Activated naive CD4-positive, alpha-beta T cell treated with anti-CD3 and anti-CD28 coated beads for 36 hours (primary cell): ENCODE data around the gene ARID5A. TPM values are rescaled to one million over a fixed set of nuclear protein-coding genes. Genes with fewer than 3 reads are reported as not detected.

Experiments
- CTCF ChIA-PET: fragments of 350-600 bp; sonication (Branson Sonifier 250); formaldehyde crosslinking; loops from one replicate; lab custom pipeline; 2021; ENCODE audit warnings: antibody characterized with exemption; lab: Charles Lee
- DNase-seq: peaks from one replicate; pipeline ENCODE4 v3.0.0-alpha.2; 2020
- H3K27ac Mint-ChIP-seq: one replicate; pipeline ENCODE4 v1.8.0; 2021; ENCODE audit warnings: mild to moderate bottlenecking, mixed read lengths
- H3K27me3 Mint-ChIP-seq: one replicate; pipeline ENCODE4 v1.8.0; 2021; ENCODE audit warnings: low read depth, mixed read lengths
- H3K36me3 Mint-ChIP-seq: one replicate; pipeline ENCODE4 v1.8.0; 2021; ENCODE audit warnings: low read depth, mixed read lengths
- H3K4me1 Mint-ChIP-seq: one replicate; pipeline ENCODE4 v1.8.0; 2021; ENCODE audit warnings: low read depth, mixed read lengths
- H3K4me3 Mint-ChIP-seq: one replicate; pipeline ENCODE4 v1.8.0; 2021; ENCODE audit warnings: mild to moderate bottlenecking, moderate library complexity, mixed read lengths
- H3K9me3 Mint-ChIP-seq: one replicate; pipeline ENCODE4 v1.8.0; 2021; ENCODE audit warnings: mixed read lengths
- intact Hi-C: fragments of 100-400 bp; cut with micrococcal nuclease; formaldehyde crosslinking; loops from one replicate; pipeline ENCODE4 v1.15.1; 2023
- total RNA-seq, 2 experiments: library from RNA; stranded (reverse); gene quantifications; one replicate each; pipeline ENCODE4 v1.2.3, GENCODE V29; 2021

The ARID5A gene
- total RNA-seq, 2 experiments from 2014 or later, result 349 to 351 TPM

DNA sequence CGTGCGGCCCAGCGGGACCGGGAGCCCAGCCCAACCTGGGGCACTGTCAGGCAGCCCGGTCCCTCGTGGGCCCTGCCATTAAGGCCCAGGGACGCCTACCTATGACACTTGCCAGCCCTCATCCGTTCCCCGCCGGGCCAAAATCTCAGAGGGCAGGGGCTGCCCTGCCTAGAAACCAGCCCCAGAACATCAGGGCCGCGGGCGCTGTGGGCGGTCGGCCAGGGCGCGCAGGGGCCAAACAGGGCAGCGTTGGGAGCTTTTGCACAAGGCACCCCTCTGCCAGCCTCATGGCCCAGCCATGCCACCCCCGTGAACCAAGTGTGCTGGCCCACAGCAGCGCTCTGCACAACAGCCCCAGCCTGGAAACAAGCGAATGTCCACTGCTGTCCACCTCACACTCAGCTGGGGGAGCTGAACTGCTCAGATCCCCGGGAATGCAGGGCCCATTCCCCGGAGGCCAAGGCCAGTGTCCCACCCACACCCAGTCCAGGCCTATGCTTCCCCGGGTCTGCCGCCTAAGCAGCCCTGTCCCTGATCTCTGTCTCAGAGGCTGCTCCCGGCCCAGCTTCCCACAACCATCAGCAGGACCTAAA is 27.9 kb upstream of the ARID5A start:
- intact Hi-C loops, result loop anchor here (1.0 to 5.0 kb wide), 12 partner anchors 22 to 516 kb away; partner anchors contain the start of genes ASTL, CIAO1, ITPRIPL1 and SNRNP200
- CTCF ChIA-PET, result interaction anchor here (0.5 to 9.6 kb wide), 29 partner anchors 10 to 337 kb away, joined by 3 to 195 read pairs (median 5); partner anchors contain the start of gene SNRNP200
- Mint-ChIP-seq H3K4me1 (peaks cover 17% of the 10 kb centered on the region), H3K9me3 (no peaks in the 10 kb centered on the region), H3K4me3 (no peak overlapping the region), H3K27me3 (peaks cover 8% of the 10 kb centered on the region), H3K27ac (no peak overlapping the region), H3K36me3 (no peaks in the 10 kb centered on the region)
- no peak for DNase-seq

DNA sequence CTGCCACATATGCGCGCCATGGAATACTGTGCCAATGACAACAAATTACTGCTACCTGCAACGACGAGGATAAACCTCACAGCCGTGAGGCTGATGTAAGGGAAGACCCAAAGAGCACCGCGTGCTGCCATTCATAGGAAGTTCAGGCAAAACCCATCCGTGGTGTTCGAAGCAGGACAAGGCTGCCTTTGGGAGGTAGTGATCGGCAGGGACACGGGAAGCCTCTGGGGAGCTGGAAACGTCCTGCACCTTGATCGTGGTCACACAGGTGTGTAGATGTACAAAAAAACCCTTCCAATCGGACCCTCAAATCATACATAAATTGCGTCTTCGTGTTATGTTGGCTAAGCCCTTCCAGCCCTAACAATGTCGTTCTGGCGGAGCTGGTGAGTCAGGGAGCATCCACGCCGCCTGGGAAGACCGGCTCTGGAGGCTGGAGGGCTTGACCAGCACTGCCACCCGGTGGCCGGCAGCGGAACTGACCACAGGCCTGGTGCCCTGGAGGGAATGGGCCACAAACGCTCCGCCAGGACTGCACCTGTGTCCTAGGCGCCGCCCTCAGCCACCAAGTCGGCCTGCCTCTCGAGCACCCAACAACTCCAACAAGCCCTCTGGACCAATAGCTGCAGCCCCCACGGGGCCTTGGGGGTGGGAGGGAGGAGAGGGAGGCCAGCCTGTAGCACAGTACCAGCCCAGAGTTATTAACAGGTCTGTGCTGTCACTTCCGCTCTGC is 27.3 kb upstream of the ARID5A start:
- CTCF ChIA-PET, result interaction anchor here (0.5 to 9.6 kb wide), 28 partner anchors 10 to 272 kb away, joined by 3 to 195 read pairs (median 4); partner anchors contain the start of gene SNRNP200
- Mint-ChIP-seq H3K36me3 (no peaks in the 10 kb centered on the region), H3K4me1 (peaks cover 17% of the 10 kb centered on the region), H3K4me3 (no peak overlapping the region), H3K9me3 (no peaks in the 10 kb centered on the region), H3K27ac (no peak overlapping the region), H3K27me3 (peaks cover 8% of the 10 kb centered on the region)
- peak; percentile 84 for DNase-seq
- intact Hi-C loops, result loop anchor here (1.0 to 5.0 kb wide), 5 partner anchors 184 to 516 kb away; partner anchors contain the start of genes ASTL, CIAO1, ITPRIPL1 and STARD7

DNA sequence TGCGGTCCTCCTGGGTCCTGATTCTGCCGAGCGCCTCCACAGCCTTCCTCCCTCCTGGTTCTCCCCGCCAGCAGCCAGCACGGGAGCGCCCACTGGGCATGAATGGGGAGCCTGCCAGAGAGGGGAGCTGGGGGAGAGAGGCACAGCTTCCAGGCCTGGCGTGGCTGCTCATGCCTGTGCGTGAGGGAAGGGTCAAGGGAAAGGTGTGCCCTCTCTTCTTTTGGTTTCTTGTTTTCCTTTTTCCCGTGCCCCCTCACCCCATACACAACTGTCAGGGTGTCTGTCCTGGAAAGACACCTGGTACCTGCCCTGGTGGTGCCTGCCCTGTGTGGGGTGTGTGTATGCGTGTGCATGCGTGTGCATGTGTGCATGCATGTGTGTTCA is 26.7 kb upstream of the ARID5A start:
- H3K36me3 Mint-ChIP-seq, result no peaks in the 10 kb centered on the region
- H3K4me1 Mint-ChIP-seq, result peaks cover 16% of the 10 kb centered on the region
- H3K4me3 Mint-ChIP-seq, result no peak overlapping the region
- DNase-seq, result no peak
- H3K27ac Mint-ChIP-seq, result no peak overlapping the region
- CTCF ChIA-PET, result interaction anchor here (0.8 to 9.6 kb wide), 18 partner anchors 9 to 246 kb away, joined by 3 to 195 read pairs (median 6); partner anchors contain the start of gene SNRNP200
- peaks cover 8% of the 10 kb centered on the region for H3K27me3 Mint-ChIP-seq
- intact Hi-C loops, result loop anchor here (1.0 to 5.0 kb wide), 5 partner anchors 185 to 517 kb away; partner anchors contain the start of genes ASTL, CIAO1, ITPRIPL1 and STARD7
- H3K9me3 Mint-ChIP-seq, result no peaks in the 10 kb centered on the region

DNA sequence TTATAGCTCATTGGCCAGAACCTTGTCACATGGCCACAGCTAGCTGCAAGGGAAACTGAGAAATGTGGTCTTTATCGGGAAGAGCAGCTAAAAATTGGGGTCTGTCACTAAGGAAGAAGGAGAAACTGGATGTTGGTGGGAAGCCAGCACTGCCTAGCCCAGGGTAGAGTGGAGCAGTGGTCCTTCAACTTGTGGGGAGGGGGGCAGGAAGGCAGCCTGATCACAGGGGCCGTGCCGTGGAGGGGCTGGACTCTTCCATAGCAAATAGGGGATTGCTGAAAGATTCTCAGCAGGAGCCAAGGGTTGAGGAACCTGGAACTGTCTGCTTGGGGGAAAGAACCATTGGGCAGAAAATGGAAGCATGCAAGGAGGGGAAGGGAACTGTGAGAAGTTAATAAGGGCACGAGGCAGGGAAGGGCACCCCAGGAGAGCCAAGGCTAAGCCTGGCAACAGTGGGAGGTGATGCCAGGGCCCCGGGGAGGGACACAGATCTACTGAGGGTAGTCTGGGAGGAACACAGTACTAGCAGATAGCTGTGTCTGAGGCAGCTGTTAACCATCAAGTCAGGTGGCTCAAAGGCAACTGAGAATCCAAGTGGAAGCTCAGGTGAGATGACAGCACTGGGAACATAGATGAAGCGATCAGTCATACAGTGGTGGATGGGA is 25.5 kb upstream of the ARID5A start:
- H3K27me3 Mint-ChIP-seq, result peaks cover 8% of the 10 kb centered on the region
- intact Hi-C loops, result no loop called here
- CTCF ChIA-PET, result interaction anchor here (0.6 to 9.6 kb wide), 17 partner anchors 8 to 384 kb away, joined by 3 to 195 read pairs (median 4); partner anchors contain the start of gene SNRNP200
- H3K4me3 Mint-ChIP-seq, result no peak overlapping the region
- H3K27ac Mint-ChIP-seq, result no peak overlapping the region
- H3K9me3 Mint-ChIP-seq, result no peaks in the 10 kb centered on the region
- H3K4me1 Mint-ChIP-seq, result peaks cover 15% of the 10 kb centered on the region
- DNase-seq, result no peak
- no peaks in the 10 kb centered on the region for H3K36me3 Mint-ChIP-seq

DNA sequence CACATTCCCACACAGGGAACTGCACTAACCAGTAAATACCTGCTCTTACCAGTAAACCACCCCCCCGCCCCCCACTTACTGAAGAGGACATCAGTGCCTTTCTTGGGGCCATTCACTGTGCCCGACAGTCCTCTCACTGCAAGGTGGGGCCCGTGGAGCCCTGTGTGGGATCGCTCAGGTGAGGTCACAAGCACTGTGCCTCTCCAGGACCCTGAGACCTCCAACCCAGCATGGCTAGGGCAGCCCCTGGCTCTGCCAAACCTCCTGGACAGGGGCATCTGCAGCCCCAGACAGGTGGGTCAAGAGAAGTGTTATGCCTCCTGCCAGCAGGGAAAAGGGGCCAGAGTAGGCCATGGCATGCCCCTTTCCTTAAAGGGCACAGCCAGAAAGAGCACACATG is 24.7 kb upstream of the ARID5A start:
- H3K4me3 Mint-ChIP-seq, result no peak overlapping the region
- peaks cover 8% of the 10 kb centered on the region for H3K27me3 Mint-ChIP-seq
- DNase-seq, result no peak
- intact Hi-C loops, result no loop called here
- CTCF ChIA-PET, result interaction anchor here (1.0 to 9.6 kb wide), 6 partner anchors 17 to 104 kb away, joined by 3 to 195 read pairs (median 26); no protein-coding TSS in a partner anchor
- no peaks in the 10 kb centered on the region for H3K36me3 Mint-ChIP-seq
- peaks cover 3% of the 10 kb centered on the region for H3K9me3 Mint-ChIP-seq
- no peak overlapping the region for H3K27ac Mint-ChIP-seq
- peaks cover 15% of the 10 kb centered on the region for H3K4me1 Mint-ChIP-seq

DNA sequence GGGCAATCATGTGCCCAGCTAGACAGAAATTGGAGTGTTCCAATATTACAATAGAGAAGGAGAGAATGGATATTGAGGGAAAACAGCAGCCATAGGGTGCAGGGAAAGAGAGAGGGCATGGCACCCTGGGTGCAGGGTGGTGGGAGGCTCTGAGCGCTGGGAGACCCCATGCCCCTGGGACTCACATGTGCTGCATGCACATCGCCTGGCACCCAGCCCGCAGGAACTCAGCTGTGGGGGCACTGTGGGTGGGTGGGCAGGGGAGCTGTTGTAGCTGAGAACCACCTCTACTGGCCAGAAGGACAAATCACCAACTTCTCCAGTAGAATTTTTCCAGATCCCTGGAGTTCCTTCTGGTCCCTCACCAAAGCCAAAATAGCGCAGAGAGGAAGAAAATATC is 24.2 kb upstream of the ARID5A start:
- H3K27ac Mint-ChIP-seq, result no peak overlapping the region
- intact Hi-C loops, result no loop called here
- no peak overlapping the region for H3K4me3 Mint-ChIP-seq
- DNase-seq, result no peak
- peaks cover 8% of the 10 kb centered on the region for H3K27me3 Mint-ChIP-seq
- CTCF ChIA-PET, result interaction anchor here (1.0 to 9.6 kb wide), 4 partner anchors 16 to 105 kb away, joined by 3 to 195 read pairs (median 37); no protein-coding TSS in a partner anchor
- H3K4me1 Mint-ChIP-seq, result peaks cover 15% of the 10 kb centered on the region
- peaks cover 7% of the 10 kb centered on the region for H3K9me3 Mint-ChIP-seq
- no peaks in the 10 kb centered on the region for H3K36me3 Mint-ChIP-seq

DNA sequence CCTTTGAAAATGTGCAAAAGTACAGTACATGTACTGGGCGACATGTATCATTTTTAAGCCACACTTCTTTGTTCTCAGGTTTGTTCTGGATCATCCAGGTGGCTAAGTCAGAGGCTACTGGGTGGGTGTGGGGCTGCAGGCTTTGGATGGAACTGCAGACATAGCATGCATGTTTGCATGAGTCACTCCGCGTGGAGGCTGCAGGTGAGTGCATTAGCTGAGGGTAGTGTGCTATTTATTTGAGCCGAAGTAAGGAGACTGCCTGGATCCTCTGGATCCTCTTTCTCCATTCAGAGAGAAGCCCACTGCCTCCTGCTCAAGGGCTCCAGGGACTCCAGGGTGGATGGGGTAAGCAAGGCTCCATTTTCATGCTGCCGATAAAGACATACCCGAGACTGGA is 22.0 kb upstream of the ARID5A start:
- intact Hi-C loops, result no loop called here
- H3K36me3 Mint-ChIP-seq, result no peaks in the 10 kb centered on the region
- peaks cover 3% of the 10 kb centered on the region for H3K4me1 Mint-ChIP-seq
- H3K27me3 Mint-ChIP-seq, result peaks cover 2% of the 10 kb centered on the region
- H3K4me3 Mint-ChIP-seq, result no peak overlapping the region
- H3K9me3 Mint-ChIP-seq, result peaks cover 7% of the 10 kb centered on the region
- H3K27ac Mint-ChIP-seq, result no peak overlapping the region
- CTCF ChIA-PET, result interaction anchor here (0.7 to 2.3 kb wide), 2 partner anchors 39 to 107 kb away, joined by 3 to 9 read pairs; no protein-coding TSS in a partner anchor
- no peak for DNase-seq

DNA sequence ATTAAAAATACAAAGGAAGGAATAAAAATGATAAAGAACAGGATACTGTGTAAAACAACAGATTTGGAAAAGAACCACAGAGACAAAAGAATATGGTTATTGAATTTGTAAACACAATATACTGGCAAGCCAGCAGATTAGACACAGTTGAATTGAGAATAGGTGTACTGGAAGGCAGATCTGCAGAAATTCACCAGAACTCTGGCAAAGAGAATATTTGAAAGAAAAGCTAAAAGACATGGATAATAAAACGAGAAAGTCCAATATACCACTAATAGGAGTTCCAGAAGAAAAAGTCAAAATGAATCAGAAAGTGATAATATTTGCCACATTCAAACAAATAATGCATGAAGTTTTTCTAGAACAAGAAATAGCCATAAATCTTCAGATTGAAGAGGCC is 19.5 kb upstream of the ARID5A start:
- intact Hi-C loops, result no loop called here
- Mint-ChIP-seq H3K4me3 (no peak overlapping the region), H3K27me3 (no peaks in the 10 kb centered on the region), H3K4me1 (peaks cover 5% of the 10 kb centered on the region), H3K36me3 (no peaks in the 10 kb centered on the region), H3K27ac (no peak overlapping the region), H3K9me3 (peaks cover 7% of the 10 kb centered on the region)
- CTCF ChIA-PET, result interaction anchor here (0.7 to 2.3 kb wide), 3 partner anchors 37 to 122 kb away, joined by 3 to 9 read pairs (median 3); no protein-coding TSS in a partner anchor
- DNase-seq, result no peak

DNA sequence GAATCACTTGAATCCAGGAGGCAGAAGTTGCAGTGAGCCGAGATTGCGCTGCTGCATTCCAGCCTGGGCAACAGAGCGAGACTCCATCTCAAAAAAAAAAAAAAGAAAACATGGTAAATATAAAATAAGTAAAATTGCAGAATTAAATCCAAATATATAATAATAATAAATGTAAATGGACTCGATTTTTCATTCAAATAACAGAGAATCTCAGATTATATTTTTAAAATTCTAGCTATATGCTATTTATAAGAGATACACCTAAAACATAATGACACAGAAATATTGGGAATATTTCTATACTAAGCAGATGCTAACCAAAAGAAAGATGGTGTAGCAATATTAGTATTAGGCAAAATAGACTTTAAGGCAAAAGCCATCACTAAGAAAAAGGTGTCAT is 16.3 kb upstream of the ARID5A start:
- intact Hi-C loops, result no loop called here
- no peaks in the 10 kb centered on the region for H3K36me3 Mint-ChIP-seq
- CTCF ChIA-PET, result interaction anchor here (0.7 to 2.6 kb wide), 2 partner anchors 11 to 97 kb away, joined by 5 to 11 read pairs; no protein-coding TSS in a partner anchor
- no peak overlapping the region for H3K27ac Mint-ChIP-seq
- no peak overlapping the region for H3K4me3 Mint-ChIP-seq
- H3K27me3 Mint-ChIP-seq, result no peaks in the 10 kb centered on the region
- H3K9me3 Mint-ChIP-seq, result peaks cover 7% of the 10 kb centered on the region
- peaks cover 16% of the 10 kb centered on the region for H3K4me1 Mint-ChIP-seq
- no peak for DNase-seq

DNA sequence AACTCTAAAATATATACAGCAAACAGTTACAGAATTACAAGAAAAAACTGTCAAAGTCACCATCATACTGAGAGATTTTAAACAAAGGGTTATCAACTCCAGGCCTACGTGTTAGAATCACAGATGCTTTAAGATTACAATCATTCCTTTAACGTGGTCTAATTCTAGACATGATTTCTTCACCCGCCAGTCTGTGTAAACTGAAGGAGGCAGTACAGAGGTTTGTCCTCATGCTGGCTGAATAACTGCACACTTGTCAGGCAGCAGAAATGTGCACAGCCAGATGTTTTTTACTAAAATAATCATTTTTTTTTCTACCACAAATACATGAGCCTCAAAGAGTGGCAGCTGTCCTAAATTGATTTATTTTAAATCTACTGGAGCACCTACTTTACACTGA is 15.9 kb upstream of the ARID5A start:
- intact Hi-C loops, result no loop called here
- peaks cover 16% of the 10 kb centered on the region for H3K4me1 Mint-ChIP-seq
- CTCF ChIA-PET, result interaction anchor here (1.4 kb wide), 2 partner anchors 10 to 11 kb away, joined by 3 to 4 read pairs; no protein-coding TSS in a partner anchor
- H3K27me3 Mint-ChIP-seq, result no peaks in the 10 kb centered on the region
- H3K36me3 Mint-ChIP-seq, result no peaks in the 10 kb centered on the region
- no peak overlapping the region for H3K4me3 Mint-ChIP-seq
- DNase-seq, result no peak
- no peak overlapping the region for H3K27ac Mint-ChIP-seq
- peaks cover 7% of the 10 kb centered on the region for H3K9me3 Mint-ChIP-seq

DNA sequence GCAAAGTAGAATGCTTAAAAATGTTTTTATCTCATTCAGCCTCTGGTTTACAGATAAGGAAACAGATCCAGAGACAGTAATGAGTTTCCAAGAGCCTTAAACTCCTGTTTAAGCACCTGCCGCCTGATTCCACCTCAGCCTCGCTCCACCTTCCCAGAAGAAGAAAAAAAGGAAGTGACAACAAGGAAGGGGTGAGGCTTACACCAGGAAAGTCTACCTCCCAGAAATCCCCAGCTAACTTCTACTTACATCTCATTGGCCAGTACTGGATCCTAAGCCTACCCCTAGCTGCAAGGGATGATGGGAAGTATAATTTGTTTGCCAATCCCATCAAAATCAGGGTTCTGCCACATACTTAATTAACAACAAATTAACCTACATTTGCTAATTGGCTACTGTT is 15.3 kb upstream of the ARID5A start:
- Mint-ChIP-seq H3K4me1 (peaks cover 18% of the 10 kb centered on the region), H3K27ac (no peak overlapping the region), H3K4me3 (no peak overlapping the region), H3K27me3 (no peaks in the 10 kb centered on the region), H3K9me3 (peaks cover 7% of the 10 kb centered on the region), H3K36me3 (no peaks in the 10 kb centered on the region)
- CTCF ChIA-PET, result interaction anchor here (1.4 kb wide), 2 partner anchors 10 to 11 kb away, joined by 3 to 4 read pairs; no protein-coding TSS in a partner anchor
- DNase-seq, result no peak
- intact Hi-C loops, result no loop called here
